ENCODE measurements around the gene MRPL20. TPM values are rescaled to one million over a fixed set of nuclear protein-coding genes. Genes with fewer than 3 reads are reported as not detected.

The MRPL20 gene
- total RNA-seq, 1 donor from 2014 or later = 122 TPM

Other genes starting within 250 kb of the MRPL20 start
- gene TTLL10, start 233.4 kb downstream of the MRPL20 start, total RNA-seq = 1.4 TPM
- 0.80 TPM for gene TNFRSF18, start 200.7 kb downstream of the MRPL20 start, total RNA-seq
- gene TNFRSF4, start 193.1 kb downstream of the MRPL20 start, total RNA-seq = 10.7 TPM
- gene SDF4, start 175.3 kb downstream of the MRPL20 start, total RNA-seq = 144 TPM
- gene B3GALT6, start 175.1 kb downstream of the MRPL20 start, total RNA-seq = 14.1 TPM
- gene C1QTNF12, start 160.6 kb downstream of the MRPL20 start, total RNA-seq = 2.9 TPM
- gene UBE2J2, start 133.4 kb downstream of the MRPL20 start, total RNA-seq = 56.5 TPM
- gene SCNN1D, start 126.9 kb downstream of the MRPL20 start, total RNA-seq = 2.1 TPM
- 36.6 TPM for gene ACAP3, start 99.4 kb downstream of the MRPL20 start, total RNA-seq
- 11.6 TPM for gene PUSL1, start 98.7 kb downstream of the MRPL20 start, total RNA-seq
- 74.7 TPM for gene INTS11, start 82.6 kb downstream of the MRPL20 start, total RNA-seq
- gene CPTP, start 82.5 kb downstream of the MRPL20 start, total RNA-seq = 19.7 TPM
- gene TAS1R3, start 76.0 kb downstream of the MRPL20 start, total RNA-seq = 0.19 TPM
- gene DVL1, start 57.9 kb downstream of the MRPL20 start, total RNA-seq = 52.1 TPM
- 109 TPM for gene MXRA8, start 48.7 kb downstream of the MRPL20 start, total RNA-seq
- gene AURKAIP1, start 32.1 kb downstream of the MRPL20 start, total RNA-seq = 120 TPM
- gene CCNL2, start 8.0 kb downstream of the MRPL20 start, total RNA-seq = 162 TPM
- 4.1 TPM for gene ANKRD65, start 14.0 kb upstream of the MRPL20 start, total RNA-seq
- gene VWA1, start 28.4 kb upstream of the MRPL20 start, total RNA-seq = 41.1 TPM
- gene ATAD3C, start 42.4 kb upstream of the MRPL20 start, total RNA-seq = 0.51 TPM
- 12.6 TPM for gene ATAD3B, start 64.5 kb upstream of the MRPL20 start, total RNA-seq
- 26.2 TPM for gene ATAD3A, start 104.9 kb upstream of the MRPL20 start, total RNA-seq
- 1.4 TPM for gene TMEM240, start 133.3 kb upstream of the MRPL20 start, total RNA-seq
- gene SSU72, start 167.6 kb upstream of the MRPL20 start, total RNA-seq = 144 TPM
- gene FNDC10, start 192.8 kb upstream of the MRPL20 start, total RNA-seq = 2.9 TPM
- 37.9 TPM for gene MIB2, start 208.2 kb upstream of the MRPL20 start, total RNA-seq
- gene MMP23B, start 224.9 kb upstream of the MRPL20 start, total RNA-seq = 17.2 TPM

Measured in mesenteric fat pad (tissue), 1 donor.